GM10266 (cell line): Measurements from ENCODE around the gene RTP5.

Experiments
- DNase-seq: peaks from one replicate; pipeline ENCODE4 v3.0.0; 2012; ENCODE audit errors: extremely low spot score
- TF ChIP-seq, protein P1 (sequence below): IDR thresholded peaks from 2 replicates; pipeline ENCODE4 v1.5.1; 2012; ENCODE audit warnings: mild to moderate bottlenecking, low read depth; ENCODE audit not compliant: control insufficient read depth, insufficient read depth; ENCODE audit errors: missing control alignments

The RTP5 gene

GRCh38 chr2:241865957-241866789, 3.4 kb upstream of the RTP5 start:
- DNase-seq = no peak
- TF ChIP-seq, protein P1, sequence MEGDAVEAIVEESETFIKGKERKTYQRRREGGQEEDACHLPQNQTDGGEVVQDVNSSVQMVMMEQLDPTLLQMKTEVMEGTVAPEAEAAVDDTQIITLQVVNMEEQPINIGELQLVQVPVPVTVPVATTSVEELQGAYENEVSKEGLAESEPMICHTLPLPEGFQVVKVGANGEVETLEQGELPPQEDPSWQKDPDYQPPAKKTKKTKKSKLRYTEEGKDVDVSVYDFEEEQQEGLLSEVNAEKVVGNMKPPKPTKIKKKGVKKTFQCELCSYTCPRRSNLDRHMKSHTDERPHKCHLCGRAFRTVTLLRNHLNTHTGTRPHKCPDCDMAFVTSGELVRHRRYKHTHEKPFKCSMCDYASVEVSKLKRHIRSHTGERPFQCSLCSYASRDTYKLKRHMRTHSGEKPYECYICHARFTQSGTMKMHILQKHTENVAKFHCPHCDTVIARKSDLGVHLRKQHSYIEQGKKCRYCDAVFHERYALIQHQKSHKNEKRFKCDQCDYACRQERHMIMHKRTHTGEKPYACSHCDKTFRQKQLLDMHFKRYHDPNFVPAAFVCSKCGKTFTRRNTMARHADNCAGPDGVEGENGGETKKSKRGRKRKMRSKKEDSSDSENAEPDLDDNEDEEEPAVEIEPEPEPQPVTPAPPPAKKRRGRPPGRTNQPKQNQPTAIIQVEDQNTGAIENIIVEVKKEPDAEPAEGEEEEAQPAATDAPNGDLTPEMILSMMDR = no peak

DNA sequence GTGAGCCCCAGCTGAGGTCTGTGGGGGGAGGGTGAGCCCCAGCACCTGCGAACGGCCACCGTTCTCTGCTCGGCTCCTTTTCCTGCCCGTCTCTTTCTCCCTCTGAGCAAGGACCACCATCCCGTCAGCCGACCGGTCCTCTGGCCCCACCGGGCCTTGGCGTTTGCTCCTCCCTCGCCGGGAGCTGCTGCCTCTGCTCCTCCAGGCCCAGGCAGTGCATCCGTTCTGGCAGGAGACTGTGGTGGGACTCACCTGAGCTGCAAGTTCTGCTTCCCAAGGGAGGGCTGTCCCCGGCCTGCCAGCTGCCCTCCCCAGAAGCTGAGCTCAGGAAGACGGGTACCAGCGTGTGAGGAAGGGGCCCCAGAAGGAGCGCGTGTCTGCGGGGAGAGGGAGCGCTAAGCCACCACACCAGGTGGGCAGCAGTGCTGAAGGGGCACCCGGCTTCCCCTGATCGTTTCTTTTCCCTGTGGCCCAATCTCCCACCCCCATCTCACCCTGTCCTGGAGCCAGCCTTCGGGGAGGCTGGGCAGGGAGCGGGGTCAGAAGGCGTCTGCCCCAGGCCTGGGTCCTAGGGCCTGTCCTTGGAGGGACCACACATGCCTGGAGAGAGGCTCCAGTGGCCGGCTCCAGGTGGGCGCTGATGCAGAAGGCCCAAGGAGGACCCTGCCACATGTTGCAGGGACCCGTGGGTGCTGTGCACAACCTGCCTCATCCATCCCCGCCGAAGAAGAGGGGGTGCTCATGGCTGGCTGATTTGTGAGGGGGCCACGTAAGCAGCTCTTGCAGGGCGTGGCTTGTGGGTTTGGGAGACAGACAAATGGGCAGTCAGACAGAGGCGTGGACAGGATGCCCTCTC, 2.5 kb upstream of the RTP5 start:
- DNase-seq = no peak
- TF ChIP-seq, protein P1 = no peak

DNA sequence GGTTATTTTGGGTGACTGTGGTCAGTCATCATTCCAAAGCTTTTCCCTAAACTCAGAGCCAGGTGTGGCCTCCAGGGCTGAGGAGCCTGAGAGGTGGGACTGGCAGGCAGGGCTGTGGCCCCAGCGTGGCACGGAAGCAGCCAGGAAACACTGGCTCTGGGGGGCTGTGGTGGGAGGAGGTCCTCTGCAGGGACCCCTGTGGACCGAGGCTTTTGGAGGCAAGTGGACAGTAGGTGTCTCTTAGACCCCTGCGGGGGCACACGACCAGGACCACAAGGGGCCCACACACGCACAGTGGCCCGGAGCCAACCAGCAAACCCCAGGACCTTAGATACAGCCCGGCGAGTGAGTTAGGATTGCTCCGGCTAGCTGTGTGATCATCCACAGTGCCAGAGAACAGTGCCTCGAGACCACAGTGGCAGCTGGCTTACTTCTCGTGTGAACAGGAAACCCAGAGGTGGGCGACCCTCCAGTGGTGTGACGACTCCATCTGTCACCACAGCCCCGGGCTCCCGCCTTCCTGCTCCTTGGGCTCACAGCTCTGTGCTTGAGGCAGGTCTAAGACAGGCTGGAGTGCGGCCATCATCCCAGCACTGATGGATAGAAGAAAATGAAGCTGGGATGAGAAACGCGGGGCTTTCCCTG, 1.6 kb upstream of the RTP5 start:
- TF ChIP-seq, protein P1 = no peak
- no peak for DNase-seq

- TF ChIP-seq, protein P1 = no peak
- no peak for DNase-seq
Measured at GRCh38 chr2:241868661-241869081, 858 bp upstream of the RTP5 start.

- no peak for DNase-seq
Measured at GRCh38 chr2:241870081-241870541, 582 bp downstream of the RTP5 start.

GRCh38 chr2:241870611-241871537, 1.3 kb downstream of the RTP5 start:
- DNase-seq = no peak
- TF ChIP-seq, protein P1 = no peak

More at GRCh38 chr2:241870081-241870541, 582 bp downstream of the RTP5 start:
- TF ChIP-seq, protein P1 = no peak
